H1 (cell line): ENCODE measurements around the gene MMGT1. TPM values are rescaled to one million over a fixed set of nuclear protein-coding genes. Genes with fewer than 3 reads are reported as not detected.

Source experiments
- CTCF ChIA-PET: fragments of 300-600 bp; sonication (Branson Sonifier 250); formaldehyde crosslinking; loops from one replicate; lab custom pipeline; 2021; ENCODE audit not compliant: partially characterized antibody; lab: Charles Lee
- POLR2A ChIA-PET: fragments of 300-600 bp; sonication (Branson Sonifier 250); formaldehyde crosslinking; loops from one replicate; lab custom pipeline; 2021; ENCODE audit warnings: inconsistent platforms; ENCODE audit not compliant: partially characterized antibody; lab: Charles Lee
- DNase-seq, 2 experiments: peaks; one replicate each; pipeline versions ENCODE4 v3.0.0 to v3.0.0-alpha.2; 2010 to 2022; ENCODE audit warnings: low spot score in 2 of 2, low read depth in 1 of 2, mixed read lengths in 1 of 2
- FAIRE-seq: peaks from 2 replicates; lab custom pipeline; 2011; peaks lifted over from hg19 to GRCh38; lab: Jason Lieb, UNC
- H2AFZ ChIP-seq: 2 replicates; pipeline ENCODE4 v1.8.1; 2012; ENCODE audit warnings: low read length, inconsistent platforms
- H2AK5ac ChIP-seq: 2 replicates; pipeline ENCODE4 v1.6.1; 2013; ENCODE audit warnings: low read depth, low read length
- H2BK120ac ChIP-seq: replicated peaks from 2 replicates; pipeline ENCODE3; 2013; ENCODE audit warnings: low read depth, low read length, inconsistent platforms
- H2BK12ac ChIP-seq: 2 replicates; pipeline ENCODE4 v1.6.1; 2013; ENCODE audit warnings: low read depth, low read length
- H2BK15ac ChIP-seq: 2 replicates; pipeline ENCODE4 v1.6.1; 2013; ENCODE audit warnings: low read length
- H2BK20ac ChIP-seq: 2 replicates; pipeline ENCODE4 v1.6.1; 2013; ENCODE audit warnings: low read length
- H2BK5ac ChIP-seq: 2 replicates; pipeline ENCODE4 v1.6.1; 2013; ENCODE audit warnings: low read depth, low read length
- H3K14ac ChIP-seq: 2 replicates; pipeline ENCODE4 v1.6.1; 2013; ENCODE audit warnings: inconsistent platforms; ENCODE audit not compliant: insufficient read length
- H3K18ac ChIP-seq: 2 replicates; pipeline ENCODE4 v1.6.1; 2013; ENCODE audit warnings: low read length; ENCODE audit errors: extremely low read depth
- H3K23ac ChIP-seq: 2 replicates; pipeline ENCODE4 v1.6.1; 2013; ENCODE audit warnings: inconsistent platforms; ENCODE audit not compliant: insufficient read length
- H3K23me2 ChIP-seq: 2 replicates; pipeline ENCODE4 v1.6.1; 2013; ENCODE audit warnings: low read depth, low read length
- H3K27ac ChIP-seq: 2 replicates; pipeline ENCODE4 v1.6.1; 2011; ENCODE audit warnings: low read depth, low read length, inconsistent platforms
- H3K27me3 ChIP-seq, 4 experiments: replicated peaks in 1 of 4; 1 replicate in 1 of 4; 2 replicates in 3 of 4; pipeline versions ENCODE4 v1.6.1 to v1.8.1; 2011 to 2013; ENCODE audit warnings: low read length in 3 of 4, mild to moderate bottlenecking in 3 of 4, inconsistent platforms in 2 of 4, mixed read lengths in 2 of 4, moderate library complexity in 1 of 4; ENCODE audit not compliant: control insufficient read depth in 3 of 4, insufficient read depth in 3 of 4; ENCODE audit errors: extremely low read depth in 1 of 4
- H3K36me3 ChIP-seq, 4 experiments: 2 replicates each; pipeline versions ENCODE4 v1.6.1 to v1.8.1; 2011 to 2013; ENCODE audit warnings: mild to moderate bottlenecking in 4 of 4, low read length in 3 of 4, moderate library complexity in 2 of 4, control low read depth in 1 of 4, inconsistent platforms in 1 of 4; ENCODE audit not compliant: insufficient read depth in 4 of 4, control insufficient read depth in 2 of 4
- H3K4ac ChIP-seq: replicated peaks from 2 replicates; pipeline ENCODE3; 2013; ENCODE audit warnings: low read length, low read depth, mixed read lengths, inconsistent platforms; ENCODE audit not compliant: insufficient read length
- H3K4me1 ChIP-seq, 4 experiments: replicated peaks in 1 of 4; 1 replicate in 1 of 4; 2 replicates in 3 of 4; pipeline versions ENCODE4 v1.6.1 to v1.8.1; 2011 to 2013; ENCODE audit warnings: low read length in 3 of 4, inconsistent platforms in 2 of 4, mixed read lengths in 1 of 4; ENCODE audit not compliant: insufficient read depth in 4 of 4, control insufficient read depth in 3 of 4
- H3K4me2 ChIP-seq, 2 experiments: 2 replicates each; pipeline versions ENCODE4 v1.6.1 to v1.8.1; 2011 to 2013; ENCODE audit warnings: low read depth in 2 of 2, low read length in 2 of 2, control low read depth in 1 of 2, inconsistent platforms in 1 of 2, mild to moderate bottlenecking in 1 of 2; ENCODE audit not compliant: insufficient read depth in 1 of 2
- H3K4me3 ChIP-seq, 4 experiments: fragments of 200-600, 300-600 bp in 1 of 4; sonication (generic), shearing (Covaris generic), sonication (Bioruptor Twin) in 1 of 4; 2 replicates each; pipeline versions ENCODE4 v1.5.1 to v1.8.1; 2011 to 2016; ENCODE audit warnings: low read length in 4 of 4, low read depth in 3 of 4, control low read depth in 2 of 4, inconsistent platforms in 2 of 4, mild to moderate bottlenecking in 2 of 4, mixed read lengths in 1 of 4, moderate library complexity in 1 of 4; ENCODE audit not compliant: insufficient read depth in 2 of 4; ENCODE audit errors: extremely low read depth in 1 of 4
- H3K56ac ChIP-seq: replicated peaks from 2 replicates; pipeline ENCODE3; 2013; ENCODE audit warnings: low read depth, mild to moderate bottlenecking, mixed read lengths, low read length, inconsistent platforms; ENCODE audit not compliant: insufficient read length
- H3K79me1 ChIP-seq: 2 replicates; pipeline ENCODE4 v1.6.1; 2013; ENCODE audit warnings: low read depth, low read length, control low read depth
- H3K79me2 ChIP-seq, 2 experiments: 2 replicates each; pipeline versions ENCODE4 v1.6.1 to v1.8.1; 2012 to 2013; ENCODE audit warnings: low read length in 2 of 2, mild to moderate bottlenecking in 2 of 2, inconsistent platforms in 1 of 2; ENCODE audit not compliant: insufficient read depth in 2 of 2, control insufficient read depth in 1 of 2
- H3K9ac ChIP-seq, 4 experiments: replicated peaks in 1 of 4; 1 replicate in 1 of 4; 2 replicates in 3 of 4; pipeline versions ENCODE4 v1.6.1 to v1.8.1; 2011 to 2013; ENCODE audit warnings: low read depth in 3 of 4, low read length in 3 of 4, control low read depth in 2 of 4, mild to moderate bottlenecking in 2 of 4, moderate library complexity in 2 of 4, inconsistent platforms in 1 of 4; ENCODE audit errors: extremely low read depth in 1 of 4
- H3K9me3 ChIP-seq, 2 experiments: 2 replicates each; pipeline versions ENCODE4 v1.6.1 to v1.8.1; 2012 to 2013; ENCODE audit warnings: mild to moderate bottlenecking in 2 of 2, moderate library complexity in 2 of 2, control low read depth in 1 of 2, inconsistent platforms in 1 of 2, low read depth in 1 of 2, low read length in 1 of 2, mixed read lengths in 1 of 2; ENCODE audit not compliant: insufficient read depth in 2 of 2
- H4K20me1 ChIP-seq, 2 experiments: replicated peaks in 1 of 2; 2 replicates each; pipeline versions ENCODE3 to v1.8.1; 2011 to 2013; ENCODE audit warnings: inconsistent platforms in 2 of 2, low read length in 2 of 2, mild to moderate bottlenecking in 1 of 2; ENCODE audit not compliant: insufficient read depth in 2 of 2, control insufficient read depth in 1 of 2
- H4K5ac ChIP-seq: 2 replicates; pipeline ENCODE4 v1.6.1; 2013; ENCODE audit warnings: low read length, low read depth, mixed read lengths, inconsistent platforms; ENCODE audit not compliant: insufficient read length
- H4K8ac ChIP-seq: 2 replicates; pipeline ENCODE4 v1.8.0; 2013; ENCODE audit warnings: mild to moderate bottlenecking, moderate library complexity, low read length, inconsistent platforms; ENCODE audit not compliant: insufficient read depth; ENCODE audit errors: extremely low read depth
- H4K91ac ChIP-seq: replicated peaks from 2 replicates; pipeline ENCODE3; 2013; ENCODE audit warnings: low read length, mixed read lengths, inconsistent platforms; ENCODE audit not compliant: insufficient read length
- BCL11A ChIP-seq, 2 experiments: IDR thresholded peaks; one replicate each; pipeline ENCODE4 v1.6.1; 2011; ENCODE audit warnings: low read depth in 2 of 2, low read length in 2 of 2, mild to moderate bottlenecking in 2 of 2
- CHD1 ChIP-seq: IDR thresholded peaks from 2 replicates; pipeline ENCODE4 v1.6.1; 2012; ENCODE audit warnings: low read depth, low read length, improper control_type of control experiment
- FOSL1 ChIP-seq: IDR thresholded peaks from 2 replicates; pipeline ENCODE4 v1.6.1; 2011; ENCODE audit warnings: mild to moderate bottlenecking, low read depth, low read length, moderate library complexity; ENCODE audit not compliant: insufficient read depth
- GTF2F1 ChIP-seq: IDR thresholded peaks from 2 replicates; pipeline ENCODE4 v1.6.1; 2012; ENCODE audit warnings: low read depth, low read length, improper control_type of control experiment, borderline replicate concordance
- JUN ChIP-seq: IDR thresholded peaks from 2 replicates; pipeline ENCODE4 v1.6.1; 2011; ENCODE audit warnings: low read depth, mild to moderate bottlenecking, improper control_type of control experiment, low read length
- KDM1A ChIP-seq: fragments of 200-600, 300-600 bp; sonication (generic); IDR thresholded peaks from 2 replicates; pipeline ENCODE4 v1.7.1; 2016; ENCODE audit warnings: mild to moderate bottlenecking, low read length, borderline replicate concordance
- KDM4A ChIP-seq: IDR thresholded peaks from one replicate; pipeline ENCODE4 v1.7.1; 2012; ENCODE audit warnings: low read depth, mild to moderate bottlenecking, moderate library complexity, low read length, inconsistent platforms; ENCODE audit not compliant: severe bottlenecking
- NANOG ChIP-seq: IDR thresholded peaks from 2 replicates; pipeline ENCODE4 v1.6.1; 2011; ENCODE audit warnings: low read length, low read depth, mild to moderate bottlenecking, inconsistent platforms; ENCODE audit not compliant: insufficient read depth, poor library complexity, severe bottlenecking
- RNF2 ChIP-seq: fragments of 200-900, 300-1000 bp; sonication (generic); IDR thresholded peaks from 2 replicates; pipeline ENCODE4 v1.7.1; 2016; ENCODE audit warnings: borderline replicate concordance, low read depth, mild to moderate bottlenecking, antibody characterized with exemption, low read length; ENCODE audit not compliant: poor library complexity, severe bottlenecking; ENCODE audit errors: missing control alignments
- SUZ12 ChIP-seq: fragments of 200-600 bp; sonication (generic); IDR thresholded peaks from 2 replicates; pipeline ENCODE4 v1.6.1; 2012; ENCODE audit warnings: mild to moderate bottlenecking, inconsistent platforms, low read length, moderate library complexity, mixed read lengths
- polyA plus RNA-seq, 7 experiments: library from polyadenylated mRNA; depleted of rRNA in 3 of 7; stranded (reverse) in 5 of 7; unstranded in 2 of 7; fragments of >200 nt in 5 of 7; fragments of 200-250 nt in 2 of 7; gene quantifications; 1 replicate in 5 of 7; 2 replicates in 1 of 7; 4 replicates in 1 of 7; pipeline versions ENCODE4 v1.2.1 to v1.2.3, GENCODE V29; 2011 to 2013; ENCODE audit warnings: missing spikeins in 2 of 7, mixed read lengths in 2 of 7
- total RNA-seq: library from RNA; stranded (reverse); fragmentation: NEBNext Ultra II Directional; extraction: Animal tissue kit (Norgen Biotek cat#: 25700); gene quantifications from 2 replicates; pipeline ENCODE4 v1.2.1, GENCODE V29; 2021
- TF ChIP-seq, protein P1 (sequence below): IDR thresholded peaks from 2 replicates; pipeline ENCODE4 v1.6.1; 2011; ENCODE audit warnings: low read depth, mild to moderate bottlenecking, low read length; ENCODE audit not compliant: insufficient read depth
- TF ChIP-seq, protein P2 (sequence below): IDR thresholded peaks from 2 replicates; pipeline ENCODE4 v1.6.1; 2012; ENCODE audit warnings: inconsistent platforms
- TF ChIP-seq, protein P3 (sequence below): IDR thresholded peaks from 2 replicates; pipeline ENCODE4 v1.6.1; 2012; ENCODE audit warnings: inconsistent platforms

Gene MMGT1
- total and polyA plus RNA-seq, 2 of the 8 experiments (the other 6 are each of a cell fraction or from before 2014, with no cell fraction given), result 10.0 to 20.5 TPM

DNA sequence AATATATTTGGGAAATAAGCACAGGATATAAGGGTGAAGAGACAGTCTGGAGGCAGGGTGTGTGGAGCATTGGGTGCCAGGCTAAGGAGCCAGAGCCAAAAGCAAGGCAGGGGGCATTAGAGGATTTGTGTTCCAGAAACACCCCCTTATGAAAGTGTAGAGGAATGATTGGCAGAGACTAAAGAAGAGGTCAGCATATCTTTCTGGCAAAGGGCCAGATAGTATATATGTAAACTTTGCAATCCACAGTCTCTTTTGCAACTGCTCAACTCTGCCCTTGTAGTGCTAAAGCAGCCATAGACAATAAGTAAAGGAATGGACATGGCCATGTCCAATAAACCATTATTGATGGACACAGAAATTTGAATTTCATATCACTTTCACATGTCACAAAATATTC is 7.9 kb upstream of the MMGT1 start:
- Histone ChIP-seq H3K4me2 (no peak overlapping the region), H2BK12ac (no peak overlapping the region), H2AK5ac (no peak overlapping the region), H2BK15ac (no peak overlapping the region), H3K27ac (no peak overlapping the region), H4K8ac (no peak overlapping the region), H3K4ac (no peak overlapping the region), H3K18ac (no peak overlapping the region), H3K9ac (no peak overlapping the region), H3K23ac (no peak overlapping the region), H2BK5ac (no peak overlapping the region), H3K9me3 (no peaks in the 10 kb centered on the region), H3K36me3 (no peaks in the 10 kb centered on the region), H2BK20ac (no peak overlapping the region), H3K27me3 (no peaks in the 10 kb centered on the region), H3K56ac (no peak overlapping the region), H2BK120ac (no peak overlapping the region), H3K79me1 (no peaks in the 10 kb centered on the region; the same call in 1 of the 2 replicates), H4K91ac (no peak overlapping the region), H3K23me2 (peaks cover 2% of the 10 kb centered on the region; the same call in 1 of the 2 replicates), H4K20me1 (no peaks in the 10 kb centered on the region), H3K14ac (no peak overlapping the region), H3K79me2 (peaks cover 0 to 6% of the 10 kb centered on the region in 2 experiments; a peak in 2 of 4 replicates), H3K4me1 (no peaks in the 10 kb centered on the region), H3K4me3 (no peak overlapping the region), H4K5ac (no peak overlapping the region), H2AFZ (no peak overlapping the region)
- POLR2A ChIA-PET, result no interaction called here
- CTCF ChIA-PET, result no interaction called here
- FAIRE-seq (no peak), DNase-seq (no peak)
- TF ChIP-seq KDM4A (no peak), JUN (no peak), GTF2F1 (no peak), FOSL1 (no peak), NANOG (no peak), RNF2 (no peak), BCL11A (IDR thresholded peaks at IDR 0.05; ENCODE audit: low read depth in 2 of 2, low read length in 2 of 2) (no peak), SUZ12 (no peak), CHD1 (no peak), KDM1A (no peak)
- TF ChIP-seq, protein P1, sequence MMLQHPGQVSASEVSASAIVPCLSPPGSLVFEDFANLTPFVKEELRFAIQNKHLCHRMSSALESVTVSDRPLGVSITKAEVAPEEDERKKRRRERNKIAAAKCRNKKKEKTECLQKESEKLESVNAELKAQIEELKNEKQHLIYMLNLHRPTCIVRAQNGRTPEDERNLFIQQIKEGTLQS, result no peak
- TF ChIP-seq, protein P2, sequence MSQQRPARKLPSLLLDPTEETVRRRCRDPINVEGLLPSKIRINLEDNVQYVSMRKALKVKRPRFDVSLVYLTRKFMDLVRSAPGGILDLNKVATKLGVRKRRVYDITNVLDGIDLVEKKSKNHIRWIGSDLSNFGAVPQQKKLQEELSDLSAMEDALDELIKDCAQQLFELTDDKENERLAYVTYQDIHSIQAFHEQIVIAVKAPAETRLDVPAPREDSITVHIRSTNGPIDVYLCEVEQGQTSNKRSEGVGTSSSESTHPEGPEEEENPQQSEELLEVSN, result no peak
- TF ChIP-seq, protein P3, sequence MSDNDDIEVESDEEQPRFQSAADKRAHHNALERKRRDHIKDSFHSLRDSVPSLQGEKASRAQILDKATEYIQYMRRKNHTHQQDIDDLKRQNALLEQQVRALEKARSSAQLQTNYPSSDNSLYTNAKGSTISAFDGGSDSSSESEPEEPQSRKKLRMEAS, result no peak
